Epithelial cell of proximal tubule (primary cell): ENCODE measurements around the gene AP4M1. TPM values are rescaled to one million over a fixed set of nuclear protein-coding genes. Genes with fewer than 3 reads are reported as not detected.

Source experiments
- DNase-seq: peaks from one replicate; pipeline ENCODE4 v3.0.0-alpha.2; 2011; ENCODE audit warnings: low read depth
- H3K4me3 ChIP-seq: 2 replicates; pipeline ENCODE4 v1.5.1; 2011; ENCODE audit warnings: low read depth, mild to moderate bottlenecking, low read length
- total RNA-seq: library from RNA; depleted of rRNA; stranded (reverse); fragments of >200 nt; gene quantifications from 2 replicates; pipeline ENCODE4 v1.2.3, GENCODE V29; 2015
- TF ChIP-seq, protein P1 (sequence below): conservative IDR thresholded peaks from 2 replicates; pipeline ENCODE4 v1.5.1; 2012; ENCODE audit warnings: low read depth, mild to moderate bottlenecking, low read length

AP4M1 gene
- total RNA-seq, 1 donor from 2014 or later, result 11.5 TPM

DNA sequence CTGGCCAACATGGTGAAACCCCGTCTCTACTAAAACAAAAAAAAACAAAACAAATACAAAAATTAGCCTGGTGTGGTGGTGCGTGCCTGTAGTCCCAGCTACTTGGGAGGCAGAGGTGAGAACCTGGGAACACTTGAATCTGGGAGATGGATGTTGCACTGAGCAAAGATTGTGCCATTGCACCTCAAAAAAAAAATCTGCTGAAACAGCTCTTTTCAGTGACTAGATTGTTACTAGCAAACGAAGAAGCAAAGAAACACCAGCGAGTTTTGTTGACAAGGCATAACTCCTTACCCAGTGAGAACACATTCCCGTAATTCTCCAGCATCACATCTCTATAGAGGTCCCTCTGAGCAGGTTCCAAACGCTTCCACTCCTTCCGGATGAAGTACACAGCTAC lies 26.6 kb upstream of the AP4M1 start:
- no peak for DNase-seq
- TF ChIP-seq, protein P1, sequence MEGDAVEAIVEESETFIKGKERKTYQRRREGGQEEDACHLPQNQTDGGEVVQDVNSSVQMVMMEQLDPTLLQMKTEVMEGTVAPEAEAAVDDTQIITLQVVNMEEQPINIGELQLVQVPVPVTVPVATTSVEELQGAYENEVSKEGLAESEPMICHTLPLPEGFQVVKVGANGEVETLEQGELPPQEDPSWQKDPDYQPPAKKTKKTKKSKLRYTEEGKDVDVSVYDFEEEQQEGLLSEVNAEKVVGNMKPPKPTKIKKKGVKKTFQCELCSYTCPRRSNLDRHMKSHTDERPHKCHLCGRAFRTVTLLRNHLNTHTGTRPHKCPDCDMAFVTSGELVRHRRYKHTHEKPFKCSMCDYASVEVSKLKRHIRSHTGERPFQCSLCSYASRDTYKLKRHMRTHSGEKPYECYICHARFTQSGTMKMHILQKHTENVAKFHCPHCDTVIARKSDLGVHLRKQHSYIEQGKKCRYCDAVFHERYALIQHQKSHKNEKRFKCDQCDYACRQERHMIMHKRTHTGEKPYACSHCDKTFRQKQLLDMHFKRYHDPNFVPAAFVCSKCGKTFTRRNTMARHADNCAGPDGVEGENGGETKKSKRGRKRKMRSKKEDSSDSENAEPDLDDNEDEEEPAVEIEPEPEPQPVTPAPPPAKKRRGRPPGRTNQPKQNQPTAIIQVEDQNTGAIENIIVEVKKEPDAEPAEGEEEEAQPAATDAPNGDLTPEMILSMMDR, result no peak
- no peak overlapping the region for H3K4me3 ChIP-seq

DNA sequence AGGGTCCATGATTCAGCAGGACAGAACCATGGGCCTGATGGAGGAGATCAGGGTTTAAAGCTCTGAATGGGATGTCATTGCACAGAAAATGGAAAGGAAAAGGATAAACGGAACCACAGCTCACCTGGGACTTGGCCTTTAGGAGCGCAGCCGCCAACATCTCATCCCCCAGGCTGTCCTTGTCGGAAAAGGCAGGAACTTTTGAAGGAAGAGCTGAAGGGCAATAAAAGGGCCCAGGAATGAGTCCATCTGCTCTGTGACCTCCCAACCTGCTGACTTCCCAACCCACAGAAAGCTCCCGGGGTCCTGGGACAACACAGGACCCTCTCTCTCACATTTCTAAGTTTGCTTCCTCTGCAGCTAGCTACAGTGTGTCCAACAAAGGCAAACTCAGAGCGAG lies 26.0 kb upstream of the AP4M1 start:
- no peak overlapping the region for H3K4me3 ChIP-seq
- DNase-seq, result no peak
- TF ChIP-seq, protein P1, result no peak

DNA sequence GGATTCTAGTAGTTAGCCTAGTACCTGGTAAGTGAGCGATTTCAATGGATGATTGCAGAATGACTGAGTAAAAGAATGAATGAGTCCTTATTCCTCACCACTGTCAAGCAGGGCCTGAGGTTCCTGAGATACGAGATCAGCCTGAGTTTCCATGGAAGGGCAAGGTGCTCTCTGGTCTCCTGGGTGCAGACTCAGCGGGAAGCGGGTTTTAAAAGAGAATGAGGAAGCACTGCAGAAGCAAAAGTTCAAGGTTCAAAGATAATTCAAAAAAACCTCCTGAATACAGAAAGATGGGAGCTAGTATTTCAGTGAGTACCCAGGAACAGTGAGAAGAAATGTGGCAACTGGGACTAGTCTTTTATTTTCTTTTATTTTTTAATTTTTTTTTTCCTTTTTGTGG lies 24.2 kb upstream of the AP4M1 start:
- DNase-seq, result no peak
- no peak overlapping the region for H3K4me3 ChIP-seq
- TF ChIP-seq, protein P1, result no peak

DNA sequence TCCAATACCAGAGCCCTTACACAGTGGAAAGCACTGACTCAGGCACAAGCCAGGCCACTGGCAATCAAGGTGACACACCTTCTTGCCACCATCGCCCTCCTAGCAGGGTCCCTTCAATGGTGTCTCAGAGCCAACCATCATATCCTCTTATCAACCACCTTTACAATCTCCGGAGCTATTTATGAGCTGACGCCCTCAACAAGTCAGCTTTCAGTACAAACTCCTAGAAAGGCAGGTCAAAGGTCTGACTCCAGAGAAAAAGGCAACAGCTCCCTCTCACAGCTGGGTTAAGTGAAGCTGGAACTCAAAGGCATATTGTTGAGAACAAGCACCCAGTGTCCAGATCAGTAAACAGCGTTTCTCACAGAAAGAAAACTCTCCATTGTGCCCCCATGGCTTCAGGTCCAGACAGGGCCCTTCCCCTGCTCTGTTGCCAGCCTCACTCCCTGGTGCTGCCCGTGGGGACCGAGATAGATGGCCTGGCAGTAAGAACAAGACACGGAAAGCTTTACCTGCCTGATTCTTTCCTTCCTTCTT lies 22.4 kb upstream of the AP4M1 start:
- DNase-seq, result no peak
- H3K4me3 ChIP-seq, result no peak overlapping the region
- TF ChIP-seq, protein P1, result no peak

DNA sequence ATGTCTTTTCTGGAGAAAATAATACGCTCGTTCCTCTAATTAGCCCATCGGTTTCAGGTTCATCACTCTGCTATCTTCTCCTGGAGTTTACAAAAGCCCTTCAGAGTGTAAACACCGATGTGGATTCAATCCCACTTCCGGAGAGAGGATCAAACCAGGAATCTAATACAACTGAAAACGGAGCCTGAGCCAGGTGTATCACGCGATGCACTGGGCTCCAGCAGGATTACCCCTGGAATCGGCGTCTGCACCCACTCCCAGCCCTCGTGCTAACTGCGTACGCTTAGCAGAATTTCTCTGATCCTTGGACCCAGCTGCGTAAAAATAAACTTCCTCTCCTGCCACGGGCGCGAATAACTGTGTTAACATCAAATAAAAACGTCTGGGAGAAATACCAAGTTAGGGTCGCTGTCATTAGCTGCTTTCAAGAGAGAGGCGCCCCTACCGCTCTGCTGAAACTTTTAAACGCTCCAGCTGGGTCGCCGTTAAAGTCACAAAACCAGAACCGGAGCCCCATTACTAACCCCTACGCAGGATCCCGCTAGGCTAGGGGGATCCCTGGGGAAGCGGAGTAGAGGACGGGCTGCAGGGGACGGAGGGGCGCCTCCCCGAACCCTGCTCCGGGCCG lies 20.4 kb upstream of the AP4M1 start:
- TF ChIP-seq, protein P1, result no peak
- H3K4me3 ChIP-seq, result peak overlapping the region; percentile 96
- no peak for DNase-seq

DNA sequence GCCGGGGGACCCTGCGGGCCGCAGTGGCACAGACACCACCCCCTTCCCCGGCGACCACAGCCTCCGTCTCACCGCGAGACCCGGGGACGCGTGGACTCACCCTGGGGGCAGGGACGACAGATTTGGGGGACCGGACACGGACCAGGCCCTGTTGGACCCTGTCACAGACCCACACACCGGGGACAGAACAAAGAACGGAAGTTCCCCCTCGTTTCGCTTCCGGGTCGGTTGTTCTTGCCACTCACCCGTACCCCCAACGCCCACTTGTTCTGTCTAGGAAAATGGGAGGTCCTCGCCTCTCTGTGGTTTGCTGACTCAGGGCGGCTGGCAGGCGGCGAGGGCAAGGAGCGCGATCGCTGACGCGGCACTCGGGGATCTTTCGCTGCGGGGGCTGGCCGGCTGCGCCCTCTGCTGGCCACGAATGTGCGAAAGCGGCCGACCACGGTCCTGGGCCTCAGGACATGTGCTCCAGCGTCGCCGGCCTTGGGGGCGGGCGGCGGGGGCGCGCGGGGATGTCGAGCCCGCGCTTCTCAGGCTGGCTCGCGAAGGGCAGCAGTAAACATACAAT lies 19.8 kb upstream of the AP4M1 start, which contains the start of gene ZNF3:
Gene ZNF3, minus strand, starts transcription at position 189 of the 568 bp plus-strand sequence. CDS start 4,366 bp downstream, outside the sequence.
- H3K4me3 ChIP-seq, result peak within 1 kb of the TSS; percentile 96
- TF ChIP-seq, protein P1, result peak; percentile 84
- DNase-seq, result peak; percentile 88
